Cardiac muscle cell (in vitro differentiated cells and primary cell): ENCODE measurements around the gene IMMP2L. TPM values are rescaled to one million over a fixed set of nuclear protein-coding genes. Genes with fewer than 3 reads are reported as not detected.

Experiments used
- DNase-seq, 2 donors: peaks; one replicate each; pipeline versions ENCODE4 v3.0.0 to v3.0.0-alpha.2; 2010 to 2017; ENCODE audit warnings: low read depth in 1 of 2, low spot score in 1 of 2
- H3K27ac ChIP-seq: fragments of 200-600 bp; sonication (generic); 2 replicates; pipeline ENCODE4 v1.5.1; 2016
- H3K27me3 ChIP-seq: fragments of 200-600 bp; sonication (generic); 2 replicates; pipeline ENCODE4 v1.6.0; 2016; ENCODE audit warnings: control low read depth
- H3K36me3 ChIP-seq: fragments of 200-600 bp; sonication (generic); 2 replicates; pipeline ENCODE4 v1.5.1; 2016; ENCODE audit warnings: control low read depth
- H3K4me1 ChIP-seq: fragments of 200-600 bp; sonication (generic); 2 replicates; pipeline ENCODE4 v1.8.1; 2017; ENCODE audit warnings: low read depth, mild to moderate bottlenecking, mixed run types
- H3K4me3 ChIP-seq: fragments of 200-600 bp; sonication (generic); 2 replicates; pipeline ENCODE4 v1.5.1; 2016; ENCODE audit warnings: mild to moderate bottlenecking
- H3K9me3 ChIP-seq: fragments of 200-600 bp; sonication (generic); 2 replicates; pipeline ENCODE4 v1.5.1; 2017; ENCODE audit warnings: low read depth, mild to moderate bottlenecking, control low read depth
- polyA plus RNA-seq: library from polyadenylated mRNA; unstranded; fragments of >200 nt; fragmentation: Nextera tagmentation; extraction: Ambion mirVana; gene quantifications from 2 replicates; pipeline ENCODE4 v1.2.1, GENCODE V29; 2016
- total RNA-seq: library from RNA; depleted of rRNA; stranded (reverse); fragments of >200 nt; gene quantifications from 2 replicates; pipeline ENCODE4 v1.2.3, GENCODE V29; 2016
- TF ChIP-seq, protein P1 (sequence below): IDR thresholded peaks from 2 replicates; pipeline ENCODE4 v1.5.1; 2012; ENCODE audit warnings: low read depth, mild to moderate bottlenecking, low read length

The IMMP2L gene
- total and polyA plus RNA-seq, 2 experiments from 2014 or later = 6.0 to 11.9 TPM

GRCh38 chr7:110688908-110689307 lies 873.4 kb downstream of the IMMP2L start:
- TF ChIP-seq, protein P1, sequence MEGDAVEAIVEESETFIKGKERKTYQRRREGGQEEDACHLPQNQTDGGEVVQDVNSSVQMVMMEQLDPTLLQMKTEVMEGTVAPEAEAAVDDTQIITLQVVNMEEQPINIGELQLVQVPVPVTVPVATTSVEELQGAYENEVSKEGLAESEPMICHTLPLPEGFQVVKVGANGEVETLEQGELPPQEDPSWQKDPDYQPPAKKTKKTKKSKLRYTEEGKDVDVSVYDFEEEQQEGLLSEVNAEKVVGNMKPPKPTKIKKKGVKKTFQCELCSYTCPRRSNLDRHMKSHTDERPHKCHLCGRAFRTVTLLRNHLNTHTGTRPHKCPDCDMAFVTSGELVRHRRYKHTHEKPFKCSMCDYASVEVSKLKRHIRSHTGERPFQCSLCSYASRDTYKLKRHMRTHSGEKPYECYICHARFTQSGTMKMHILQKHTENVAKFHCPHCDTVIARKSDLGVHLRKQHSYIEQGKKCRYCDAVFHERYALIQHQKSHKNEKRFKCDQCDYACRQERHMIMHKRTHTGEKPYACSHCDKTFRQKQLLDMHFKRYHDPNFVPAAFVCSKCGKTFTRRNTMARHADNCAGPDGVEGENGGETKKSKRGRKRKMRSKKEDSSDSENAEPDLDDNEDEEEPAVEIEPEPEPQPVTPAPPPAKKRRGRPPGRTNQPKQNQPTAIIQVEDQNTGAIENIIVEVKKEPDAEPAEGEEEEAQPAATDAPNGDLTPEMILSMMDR = no peak
- no peak overlapping the region for H3K4me3 ChIP-seq
- no peaks in the 10 kb centered on the region for H3K9me3 ChIP-seq
- DNase-seq = no peak
- peaks cover 19% of the 10 kb centered on the region for H3K4me1 ChIP-seq
- no peaks in the 10 kb centered on the region for H3K27me3 ChIP-seq
- H3K36me3 ChIP-seq = no peaks in the 10 kb centered on the region
- no peak overlapping the region for H3K27ac ChIP-seq

- Histone ChIP-seq H3K36me3 (no peaks in the 10 kb centered on the region), H3K27me3 (no peaks in the 10 kb centered on the region), H3K4me1 (peaks cover 32% of the 10 kb centered on the region), H3K4me3 (no peak overlapping the region), H3K9me3 (no peaks in the 10 kb centered on the region), H3K27ac (no peak overlapping the region)
- no peak for DNase-seq
- TF ChIP-seq, protein P1 = no peak
Observed at GRCh38 chr7:110685899-110686298, 876.4 kb downstream of the IMMP2L start.

- peaks cover 40% of the 10 kb centered on the region for H3K4me1 ChIP-seq
- TF ChIP-seq, protein P1 = no peak
- DNase-seq = peak in 1 of 2 donors; percentile 89
- peak overlapping the region; percentile 78 for H3K27ac ChIP-seq
- no peak overlapping the region for H3K4me3 ChIP-seq
- no peaks in the 10 kb centered on the region for H3K27me3 ChIP-seq
- no peaks in the 10 kb centered on the region for H3K9me3 ChIP-seq
- H3K36me3 ChIP-seq = no peaks in the 10 kb centered on the region
Observed at GRCh38 chr7:110681941-110682340, 880.4 kb downstream of the IMMP2L start.

GRCh38 chr7:110677405-110677804 lies 884.9 kb downstream of the IMMP2L start:
- TF ChIP-seq, protein P1 = no peak
- no peaks in the 10 kb centered on the region for H3K27me3 ChIP-seq
- no peaks in the 10 kb centered on the region for H3K9me3 ChIP-seq
- peaks cover 29% of the 10 kb centered on the region for H3K4me1 ChIP-seq
- DNase-seq = peak in 1 of 2 donors; percentile 6
- no peak overlapping the region for H3K4me3 ChIP-seq
- H3K27ac ChIP-seq = no peak overlapping the region
- no peaks in the 10 kb centered on the region for H3K36me3 ChIP-seq

DNA sequence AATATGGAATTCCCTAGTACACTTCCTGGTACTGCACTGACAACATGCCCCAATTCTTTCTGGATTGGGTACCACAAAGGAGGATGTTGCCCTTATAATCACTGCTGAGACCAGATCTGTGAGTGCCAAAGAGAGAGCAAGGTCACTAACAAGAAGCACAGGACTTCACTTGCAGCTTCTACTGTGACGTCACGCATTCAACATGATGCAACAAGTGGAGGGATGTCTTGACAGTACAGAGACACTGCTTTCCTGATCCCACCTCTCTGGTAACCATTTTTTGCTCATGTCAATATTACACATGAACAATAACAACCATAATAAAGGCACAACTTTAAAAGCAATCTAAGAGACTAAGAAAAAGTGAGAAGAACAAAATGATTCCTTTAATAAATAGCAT lies 885.5 kb downstream of the IMMP2L start:
- TF ChIP-seq, protein P1 = no peak
- Histone ChIP-seq H3K4me3 (no peak overlapping the region), H3K9me3 (no peaks in the 10 kb centered on the region), H3K4me1 (peaks cover 29% of the 10 kb centered on the region), H3K36me3 (no peaks in the 10 kb centered on the region), H3K27me3 (no peaks in the 10 kb centered on the region), H3K27ac (no peak overlapping the region)
- DNase-seq = no peak
